Astrocyte (in vitro differentiated cells and primary cell): ENCODE results near the gene FAM161B. TPM values are rescaled to one million over a fixed set of nuclear protein-coding genes. Genes with fewer than 3 reads are reported as not detected.

Source experiments
- DNase-seq: peaks from one replicate; pipeline ENCODE4 v3.0.0-alpha.2; 2010; ENCODE audit warnings: low read depth
- FAIRE-seq: peaks from 2 replicates; lab custom pipeline; 2011; peaks lifted over from hg19 to GRCh38; lab: Jason Lieb, UNC
- H2AFZ ChIP-seq: 2 replicates; pipeline ENCODE4 v1.6.0; 2012; ENCODE audit warnings: low read depth, low read length, inconsistent platforms
- H3K27ac ChIP-seq: 2 replicates; pipeline ENCODE4 v1.5.1; 2011; ENCODE audit warnings: low read depth, low read length, inconsistent platforms
- H3K27me3 ChIP-seq: 2 replicates; pipeline ENCODE4 v1.6.0; 2011; ENCODE audit warnings: low read length, inconsistent platforms; ENCODE audit not compliant: insufficient read depth
- H3K36me3 ChIP-seq: 2 replicates; pipeline ENCODE4 v1.5.1; 2011; ENCODE audit warnings: low read length, inconsistent platforms; ENCODE audit not compliant: insufficient read depth
- H3K4me1 ChIP-seq: 2 replicates; pipeline ENCODE4 v1.5.1; 2011; ENCODE audit warnings: low read length, inconsistent platforms; ENCODE audit not compliant: insufficient read depth
- H3K4me2 ChIP-seq: 2 replicates; pipeline ENCODE4 v1.6.0; 2012; ENCODE audit warnings: low read length, inconsistent platforms
- H3K4me3 ChIP-seq: 2 replicates; pipeline ENCODE4 v1.5.1; 2011; ENCODE audit warnings: low read depth, mild to moderate bottlenecking, low read length, inconsistent platforms; ENCODE audit not compliant: insufficient read depth
- H3K79me2 ChIP-seq: 2 replicates; pipeline ENCODE4 v1.6.0; 2012; ENCODE audit warnings: mild to moderate bottlenecking, low read length, inconsistent platforms; ENCODE audit not compliant: insufficient read depth
- H3K9ac ChIP-seq: 2 replicates; pipeline ENCODE4 v1.6.0; 2012; ENCODE audit warnings: mild to moderate bottlenecking, low read length, inconsistent platforms
- H3K9me3 ChIP-seq: 2 replicates; pipeline ENCODE4 v1.5.1; 2012; ENCODE audit warnings: low read depth, mild to moderate bottlenecking, low read length, inconsistent platforms; ENCODE audit not compliant: insufficient read depth
- H4K20me1 ChIP-seq: 2 replicates; pipeline ENCODE4 v1.6.0; 2012; ENCODE audit warnings: low read length, inconsistent platforms; ENCODE audit not compliant: insufficient read depth
- H3K27ac Mint-ChIP-seq: one replicate; pipeline ENCODE4 v1.8.0; 2021; ENCODE audit warnings: mild to moderate bottlenecking, mixed read lengths; ENCODE audit not compliant: unreplicated experiment
- H3K27me3 Mint-ChIP-seq: one replicate; pipeline ENCODE4 v1.8.0; 2021; ENCODE audit warnings: low read depth, mixed read lengths; ENCODE audit not compliant: unreplicated experiment
- H3K36me3 Mint-ChIP-seq: one replicate; pipeline ENCODE4 v1.8.0; 2021; ENCODE audit warnings: low read depth, mixed read lengths; ENCODE audit not compliant: unreplicated experiment
- H3K4me1 Mint-ChIP-seq: one replicate; pipeline ENCODE4 v1.8.0; 2021; ENCODE audit warnings: low read depth, mixed read lengths; ENCODE audit not compliant: unreplicated experiment
- H3K4me3 Mint-ChIP-seq: one replicate; pipeline ENCODE4 v1.8.0; 2021; ENCODE audit warnings: mild to moderate bottlenecking, moderate library complexity, mixed read lengths; ENCODE audit not compliant: unreplicated experiment
- H3K9me3 Mint-ChIP-seq: one replicate; pipeline ENCODE4 v1.8.0; 2021; ENCODE audit warnings: mild to moderate bottlenecking, mixed read lengths; ENCODE audit not compliant: unreplicated experiment
- CTCF ChIP-seq: IDR thresholded peaks from 2 replicates; pipeline ENCODE4 v1.5.1; 2011; ENCODE audit warnings: low read depth, mild to moderate bottlenecking, inconsistent platforms, low read length, moderate library complexity; ENCODE audit not compliant: insufficient read depth
- EZH2 ChIP-seq: IDR thresholded peaks from 2 replicates; pipeline ENCODE4 v1.6.1; 2012; ENCODE audit warnings: mild to moderate bottlenecking, low read length, inconsistent platforms; ENCODE audit not compliant: insufficient read depth
- total RNA-seq: library from RNA; stranded (reverse); gene quantifications from 2 replicates; pipeline ENCODE4 v1.2.1, GENCODE V29; 2021

FAM161B gene
- total RNA-seq, 1 donor from 2014 or later: 2.6 TPM

DNA sequence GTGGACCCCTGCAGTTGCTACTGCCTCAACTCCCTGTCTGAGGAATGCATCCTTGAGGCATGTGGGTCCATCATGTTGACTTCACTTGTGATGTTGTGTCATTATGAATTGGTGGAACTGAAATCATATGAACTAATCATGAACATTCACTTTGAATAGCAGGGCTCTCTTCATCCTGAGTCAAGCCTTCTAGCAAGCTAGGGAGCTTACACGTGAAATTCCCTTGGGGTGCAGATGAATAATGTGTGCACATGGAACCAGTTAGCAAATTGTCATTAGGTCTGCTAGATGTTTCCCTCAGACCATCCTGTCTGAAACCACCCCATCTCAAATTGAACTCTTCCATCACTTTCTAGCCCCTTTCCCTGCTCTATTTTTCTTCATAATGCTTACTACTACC, 3.8 kb upstream of the FAM161B start:
- H3K36me3 ChIP-seq: peaks cover 19% of the 10 kb centered on the region
- H3K27ac Mint-ChIP-seq: no peak overlapping the region
- no peaks in the 10 kb centered on the region for H3K9me3 Mint-ChIP-seq
- H4K20me1 ChIP-seq: no peaks in the 10 kb centered on the region
- peaks cover 4% of the 10 kb centered on the region for H3K4me1 ChIP-seq
- H3K27me3 ChIP-seq: no peaks in the 10 kb centered on the region
- H3K79me2 ChIP-seq: peaks cover 5% of the 10 kb centered on the region
- DNase-seq: no peak
- H3K4me3 Mint-ChIP-seq: no peak overlapping the region
- TF ChIP-seq CTCF (no peak), EZH2 (no peak)
- no peak for FAIRE-seq
- H3K27ac ChIP-seq: no peak overlapping the region
- peaks cover 2% of the 10 kb centered on the region for H3K4me1 Mint-ChIP-seq
- no peaks in the 10 kb centered on the region for H3K27me3 Mint-ChIP-seq
- H3K4me3 ChIP-seq: no peak overlapping the region
- H3K4me2 ChIP-seq: no peak overlapping the region
- H3K36me3 Mint-ChIP-seq: peaks cover 5% of the 10 kb centered on the region
- no peak overlapping the region for H3K9ac ChIP-seq
- no peak overlapping the region for H2AFZ ChIP-seq
- H3K9me3 ChIP-seq: no peaks in the 10 kb centered on the region

DNA sequence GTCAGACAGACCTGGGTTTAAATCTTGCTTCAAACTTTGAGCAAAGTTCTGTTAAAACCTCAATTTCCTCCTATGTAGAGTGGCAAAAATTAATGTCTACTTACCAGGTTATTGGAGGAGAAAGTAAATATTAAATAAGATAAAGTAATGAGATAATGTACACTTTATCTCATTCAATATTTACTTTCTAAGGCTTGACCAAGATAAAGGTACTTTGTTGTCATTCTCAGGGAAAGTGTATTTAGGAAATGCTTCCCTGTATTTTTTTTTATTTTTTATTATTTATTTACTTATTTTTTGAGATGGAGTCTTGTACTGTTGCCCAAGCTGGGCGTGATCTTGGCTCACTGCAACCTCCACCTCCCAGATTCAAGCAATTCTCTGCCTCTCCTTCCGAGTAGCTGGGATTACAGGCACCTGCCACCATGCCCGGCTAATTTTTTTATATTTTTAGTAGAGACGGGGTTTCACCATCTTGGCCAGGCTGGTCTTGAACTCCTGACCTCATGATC, 4.7 kb downstream of the FAM161B start:
- Histone ChIP-seq H3K4me3 (no peak overlapping the region), H3K36me3 (peaks cover 6% of the 10 kb centered on the region), H3K27ac (no peak overlapping the region), H3K79me2 (no peaks in the 10 kb centered on the region), H3K4me2 (no peak overlapping the region), H3K9ac (no peak overlapping the region), H3K9me3 (no peaks in the 10 kb centered on the region), H3K27me3 (no peaks in the 10 kb centered on the region), H4K20me1 (no peaks in the 10 kb centered on the region), H2AFZ (no peak overlapping the region), H3K4me1 (no peaks in the 10 kb centered on the region)
- no peak overlapping the region for H3K27ac Mint-ChIP-seq
- no peaks in the 10 kb centered on the region for H3K27me3 Mint-ChIP-seq
- peaks cover 11% of the 10 kb centered on the region for H3K36me3 Mint-ChIP-seq
- H3K4me3 Mint-ChIP-seq: no peak overlapping the region
- DNase-seq: no peak
- no peak for FAIRE-seq
- TF ChIP-seq EZH2 (no peak), CTCF (no peak)
- H3K9me3 Mint-ChIP-seq: no peaks in the 10 kb centered on the region
- no peaks in the 10 kb centered on the region for H3K4me1 Mint-ChIP-seq

DNA sequence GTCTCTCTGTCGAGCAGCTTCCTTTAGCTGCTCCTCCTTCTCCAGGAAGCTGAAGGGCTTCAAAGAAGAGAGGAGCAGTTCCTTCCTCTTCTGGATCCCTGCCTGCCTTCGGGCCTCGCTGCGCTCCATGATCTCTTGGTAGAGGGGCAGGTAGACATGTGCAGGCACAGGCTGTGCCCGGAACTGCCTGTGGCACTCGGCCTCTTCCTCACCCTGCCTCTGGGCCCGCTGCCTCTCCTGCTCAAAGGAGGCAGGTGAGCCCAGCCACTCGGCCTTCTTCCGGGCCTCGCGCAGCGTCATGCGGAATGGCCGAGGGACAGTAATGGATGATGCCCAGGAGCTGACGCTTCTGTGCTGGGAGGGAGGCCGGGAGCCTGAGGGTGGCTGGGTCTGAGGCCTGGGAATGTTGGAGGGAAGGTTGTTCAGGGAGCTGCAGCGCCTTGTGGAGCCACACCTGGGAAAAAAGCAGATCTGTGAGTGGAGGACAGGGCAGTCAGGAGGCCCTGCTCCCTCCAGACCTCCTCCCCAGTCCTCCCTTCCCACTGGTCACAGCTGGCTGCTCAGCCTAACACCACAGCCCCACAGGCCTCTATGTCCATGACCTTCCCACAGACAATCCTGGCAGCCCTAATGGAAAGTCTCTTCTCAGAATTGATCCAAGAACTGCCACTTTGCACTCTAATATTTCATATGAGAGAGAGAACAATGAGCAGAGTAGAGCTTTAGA, 5.3 kb downstream of the FAM161B start:
- Mint-ChIP-seq H3K4me1 (no peaks in the 10 kb centered on the region), H3K27ac (no peak overlapping the region), H3K9me3 (no peaks in the 10 kb centered on the region), H3K36me3 (peaks cover 13% of the 10 kb centered on the region), H3K27me3 (no peaks in the 10 kb centered on the region), H3K4me3 (no peak overlapping the region)
- FAIRE-seq (no peak), DNase-seq (no peak)
- H3K27ac ChIP-seq: no peak overlapping the region
- no peaks in the 10 kb centered on the region for H3K27me3 ChIP-seq
- no peak overlapping the region for H3K4me2 ChIP-seq
- no peak for TF ChIP-seq EZH2
- TF ChIP-seq CTCF: no peak
- H3K36me3 ChIP-seq: peaks cover 6% of the 10 kb centered on the region
- H3K4me1 ChIP-seq: no peaks in the 10 kb centered on the region
- H3K4me3 ChIP-seq: no peak overlapping the region
- H3K9me3 ChIP-seq: no peaks in the 10 kb centered on the region
- no peaks in the 10 kb centered on the region for H4K20me1 ChIP-seq
- H3K79me2 ChIP-seq: no peaks in the 10 kb centered on the region
- H3K9ac ChIP-seq: no peak overlapping the region
- no peak overlapping the region for H2AFZ ChIP-seq
